Activated CD4-positive, alpha-beta T cell treated with anti-CD3 and anti-CD28 coated beads, Interleukin-2, amount 10 ng/mL, durations not matched to agents 24 days and 14 days (primary cell): ENCODE results near the gene STXBP5L. TPM values are rescaled to one million over a fixed set of nuclear protein-coding genes. Genes with fewer than 3 reads are reported as not detected.
"Not testable (repeated sequence)": the region's sequence is repeated elsewhere in the genome, so short reads cannot be mapped to it uniquely, and the experiment has no call there.

Source experiments
- DNase-seq: peaks from one replicate; pipeline ENCODE4 v3.0.0; 2022
- H3K27ac Mint-ChIP-seq: one replicate; pipeline ENCODE4 v1.8.0; 2022; ENCODE audit warnings: mild to moderate bottlenecking, mixed read lengths
- H3K27me3 Mint-ChIP-seq: one replicate; pipeline ENCODE4 v1.8.0; 2022; ENCODE audit warnings: mixed read lengths
- H3K36me3 Mint-ChIP-seq: one replicate; pipeline ENCODE4 v1.8.0; 2022; ENCODE audit warnings: low read depth, mild to moderate bottlenecking, mixed read lengths
- H3K4me1 Mint-ChIP-seq: one replicate; pipeline ENCODE4 v1.8.0; 2021; ENCODE audit warnings: mixed read lengths
- H3K4me3 Mint-ChIP-seq: one replicate; pipeline ENCODE4 v1.8.0; 2022; ENCODE audit warnings: mild to moderate bottlenecking, moderate library complexity, mixed read lengths
- H3K9me3 Mint-ChIP-seq: one replicate; pipeline ENCODE4 v1.8.0; 2021; ENCODE audit warnings: mixed read lengths
- intact Hi-C: fragments of 100-400 bp; cut with micrococcal nuclease; formaldehyde crosslinking; loops from one replicate; pipeline ENCODE4 v1.15.1; 2023
- total RNA-seq: library from RNA; stranded (reverse); gene quantifications from 2 replicates; pipeline ENCODE4 v1.2.3, GENCODE V29; 2022

Gene STXBP5L
- not detected in 2 replicates for total RNA-seq

DNA sequence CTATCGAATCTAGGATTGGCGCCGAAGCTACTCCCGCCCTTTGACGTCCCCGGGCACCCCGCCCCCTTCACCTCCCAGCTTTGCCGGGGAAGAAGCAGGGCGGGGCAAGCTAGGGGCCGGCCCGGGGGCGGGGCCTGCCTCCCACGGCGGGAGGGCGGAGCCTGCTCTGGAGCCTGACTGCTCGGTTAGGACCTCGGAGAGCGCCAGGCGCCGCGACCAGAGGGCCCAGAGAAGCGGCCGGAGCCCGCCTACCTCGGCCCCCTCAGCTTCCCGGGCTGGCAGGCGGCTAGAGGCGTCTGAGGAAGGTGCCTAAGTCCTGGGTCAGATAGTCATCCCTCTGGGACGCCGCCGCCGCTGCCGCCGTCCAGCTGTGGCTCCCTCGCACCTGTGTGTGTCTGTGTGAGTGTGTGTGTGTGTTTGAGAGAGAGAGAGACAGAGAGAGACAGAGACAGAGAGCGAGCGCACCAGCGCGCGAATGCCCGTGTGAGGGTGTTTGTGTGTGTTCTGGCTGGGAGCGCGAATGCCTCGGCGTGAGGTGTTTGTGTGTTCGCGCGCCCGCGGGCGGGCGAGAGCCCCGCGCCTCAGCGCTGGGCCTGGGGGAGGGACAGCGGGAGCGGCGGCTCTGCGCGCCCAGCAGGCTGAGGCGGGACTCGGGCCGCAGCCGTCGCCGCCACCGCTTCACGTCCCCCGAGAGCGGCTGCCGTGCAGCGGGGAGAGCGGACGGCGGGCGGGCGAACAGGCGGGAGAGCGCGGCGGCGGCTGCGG lies at the start of gene STXBP5L:
Gene STXBP5L, plus strand, starts transcription at position 176 of the 765 bp plus-strand sequence. CDS start 1,374 bp downstream, outside the sequence.
- peaks cover 2% of the 10 kb centered on the region for H3K36me3 Mint-ChIP-seq
- peak within 1 kb of the TSS; percentile 86 for H3K4me3 Mint-ChIP-seq
- DNase-seq, result peak; percentile 83
- peaks cover 9% of the 10 kb centered on the region for H3K9me3 Mint-ChIP-seq
- no peak within 1 kb of the TSS for H3K27ac Mint-ChIP-seq
- intact Hi-C loops, result no loop called here
- H3K4me1 Mint-ChIP-seq, result peaks cover 9% of the 10 kb centered on the region
- H3K27me3 Mint-ChIP-seq, result peaks cover 48% of the 10 kb centered on the region

- no peaks in the 10 kb centered on the region for H3K4me1 Mint-ChIP-seq
- no peak overlapping the region for H3K27ac Mint-ChIP-seq
- intact Hi-C loops, result no loop called here
- no peak for DNase-seq
- H3K27me3 Mint-ChIP-seq, result no peaks in the 10 kb centered on the region
- H3K9me3 Mint-ChIP-seq, result no peaks in the 10 kb centered on the region
- no peak overlapping the region for H3K4me3 Mint-ChIP-seq
- no peaks in the 10 kb centered on the region for H3K36me3 Mint-ChIP-seq
Observed at GRCh38 chr3:120858521-120858920, 49.5 kb upstream of the STXBP5L start.

DNA sequence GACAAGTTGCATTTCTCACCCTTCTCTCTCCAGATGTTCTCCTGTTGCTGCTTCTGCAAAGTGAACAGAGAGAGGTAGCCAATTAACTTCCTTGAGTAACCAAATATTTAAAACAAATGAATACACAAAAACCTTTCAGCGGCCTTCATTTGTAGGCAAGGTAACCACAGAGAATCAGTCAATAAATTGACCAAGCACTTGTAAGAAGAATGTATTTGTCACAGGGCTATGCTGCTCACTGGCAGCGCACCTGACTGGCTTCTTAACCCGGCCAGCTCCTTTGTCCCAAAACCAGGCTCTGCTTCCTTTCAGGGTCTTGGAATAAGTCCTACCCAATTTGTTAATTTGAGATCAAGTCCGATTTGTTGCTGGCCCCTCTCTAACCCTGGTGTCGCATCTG lies 43.5 kb upstream of the STXBP5L start:
- H3K27me3 Mint-ChIP-seq, result no peaks in the 10 kb centered on the region
- no peak overlapping the region for H3K4me3 Mint-ChIP-seq
- no peak overlapping the region for H3K27ac Mint-ChIP-seq
- H3K36me3 Mint-ChIP-seq, result no peaks in the 10 kb centered on the region
- no peak for DNase-seq
- intact Hi-C loops, result no loop called here
- no peaks in the 10 kb centered on the region for H3K4me1 Mint-ChIP-seq
- no peaks in the 10 kb centered on the region for H3K9me3 Mint-ChIP-seq

- Mint-ChIP-seq H3K27ac (no peak overlapping the region), H3K4me1 (no peaks in the 10 kb centered on the region), H3K36me3 (no peaks in the 10 kb centered on the region), H3K9me3 (no peaks in the 10 kb centered on the region), H3K4me3 (no peak overlapping the region), H3K27me3 (no peaks in the 10 kb centered on the region)
- intact Hi-C loops, result no loop called here
- no peak for DNase-seq
Observed at GRCh38 chr3:120875507-120875906, 32.5 kb upstream of the STXBP5L start.

GRCh38 chr3:120875989-120876388 lies 32.0 kb upstream of the STXBP5L start:
- no peak overlapping the region for H3K27ac Mint-ChIP-seq
- no peaks in the 10 kb centered on the region for H3K9me3 Mint-ChIP-seq
- no peaks in the 10 kb centered on the region for H3K27me3 Mint-ChIP-seq
- H3K4me3 Mint-ChIP-seq, result no peak overlapping the region
- no peaks in the 10 kb centered on the region for H3K4me1 Mint-ChIP-seq
- intact Hi-C loops, result no loop called here
- no peak for DNase-seq
- no peaks in the 10 kb centered on the region for H3K36me3 Mint-ChIP-seq

- Mint-ChIP-seq H3K36me3 (no peaks in the 10 kb centered on the region), H3K4me1 (no peaks in the 10 kb centered on the region), H3K4me3 (no peak overlapping the region), H3K9me3 (no peaks in the 10 kb centered on the region), H3K27ac (no peak overlapping the region), H3K27me3 (no peaks in the 10 kb centered on the region)
- intact Hi-C loops, result no loop called here
- no peak for DNase-seq
Observed at GRCh38 chr3:120879411-120879810, 28.6 kb upstream of the STXBP5L start.

DNA sequence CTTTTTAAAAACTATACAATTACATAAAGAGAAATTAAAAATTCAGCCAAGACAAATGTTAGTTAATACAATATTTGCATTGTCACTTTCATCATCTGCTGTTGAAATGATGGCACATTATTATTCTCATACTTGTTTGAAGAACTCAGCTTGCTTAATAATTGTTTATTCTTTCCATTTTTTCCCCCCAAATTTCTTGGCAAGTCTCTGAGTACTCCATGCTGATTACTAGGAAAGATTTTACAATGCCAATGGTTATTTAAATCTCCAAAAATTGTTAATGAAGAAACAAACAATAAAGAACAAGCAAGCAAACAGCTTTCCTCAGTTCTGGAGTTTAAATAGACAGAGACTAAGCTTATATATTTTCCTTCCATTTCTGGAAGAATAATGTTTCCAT lies 15.1 kb upstream of the STXBP5L start:
- Mint-ChIP-seq H3K4me3 (no peak overlapping the region), H3K36me3 (no peaks in the 10 kb centered on the region), H3K27ac (no peak overlapping the region), H3K27me3 (peaks cover 5% of the 10 kb centered on the region), H3K4me1 (no peaks in the 10 kb centered on the region), H3K9me3 (no peaks in the 10 kb centered on the region)
- DNase-seq, result no peak
- intact Hi-C loops, result no loop called here

- Mint-ChIP-seq H3K9me3 (no peaks in the 10 kb centered on the region), H3K4me1 (no peaks in the 10 kb centered on the region), H3K36me3 (no peaks in the 10 kb centered on the region), H3K27ac (no peak overlapping the region), H3K4me3 (no peak overlapping the region), H3K27me3 (peaks cover 5% of the 10 kb centered on the region)
- intact Hi-C loops, result no loop called here
- DNase-seq, result no peak
Observed at GRCh38 chr3:120894316-120895057, 13.5 kb upstream of the STXBP5L start.

DNA sequence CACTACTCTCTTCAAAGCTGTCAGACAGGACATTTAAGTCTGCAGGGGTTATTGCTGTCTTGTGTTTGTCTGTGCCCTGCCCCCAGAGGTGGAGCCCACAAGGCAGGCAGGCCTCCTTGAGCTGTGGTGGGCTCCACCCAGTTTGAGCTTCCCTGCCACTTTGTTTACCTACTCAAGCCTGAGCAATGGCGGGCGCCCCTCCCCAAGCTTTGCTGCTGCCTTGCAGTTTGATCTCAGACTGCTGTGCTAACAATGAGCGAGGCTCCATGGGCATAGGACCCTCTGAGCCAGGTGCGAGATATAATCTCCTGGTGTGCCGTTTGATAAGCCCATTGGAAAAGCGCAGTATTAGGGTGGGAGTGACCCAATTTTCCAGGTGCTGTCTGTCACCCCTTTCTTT lies 6.3 kb upstream of the STXBP5L start:
- H3K27me3 Mint-ChIP-seq, H3K27ac Mint-ChIP-seq, H3K4me1 Mint-ChIP-seq, intact Hi-C loops, H3K36me3 Mint-ChIP-seq, H3K9me3 Mint-ChIP-seq, H3K4me3 Mint-ChIP-seq, DNase-seq: not testable (repeated sequence)

GRCh38 chr3:120903221-120903620 lies 4.8 kb upstream of the STXBP5L start:
- H3K27me3 Mint-ChIP-seq, result peaks cover 24% of the 10 kb centered on the region
- intact Hi-C loops, result no loop called here
- H3K9me3 Mint-ChIP-seq, result peaks cover 7% of the 10 kb centered on the region
- H3K27ac Mint-ChIP-seq, result no peak overlapping the region
- no peak overlapping the region for H3K4me3 Mint-ChIP-seq
- peaks cover 5% of the 10 kb centered on the region for H3K4me1 Mint-ChIP-seq
- no peak for DNase-seq
- peaks cover 1% of the 10 kb centered on the region for H3K36me3 Mint-ChIP-seq

DNA sequence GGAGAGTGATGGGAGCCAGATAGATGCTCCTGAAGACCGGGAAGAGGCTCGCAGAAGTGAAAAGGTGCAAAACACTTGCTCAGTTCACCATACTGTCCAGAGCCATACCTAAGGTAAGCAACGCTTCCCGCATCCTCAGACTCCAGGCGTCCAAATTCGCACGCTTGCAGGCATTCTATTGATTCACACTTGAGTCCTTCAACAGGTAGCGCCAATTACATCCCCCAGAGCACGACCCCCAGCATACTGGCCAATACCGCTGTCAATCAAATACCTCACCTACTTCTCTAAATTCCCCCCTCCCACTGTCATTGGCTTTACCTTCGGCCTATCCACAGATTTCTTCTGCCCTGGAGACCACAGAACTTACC lies 361 bp upstream of the STXBP5L start:
- peak overlapping the region; percentile 53 for H3K4me3 Mint-ChIP-seq
- DNase-seq, result no peak
- H3K27me3 Mint-ChIP-seq, result peaks cover 46% of the 10 kb centered on the region
- H3K27ac Mint-ChIP-seq, result no peak overlapping the region
- intact Hi-C loops, result no loop called here
- H3K4me1 Mint-ChIP-seq, result peaks cover 9% of the 10 kb centered on the region
- H3K36me3 Mint-ChIP-seq, result peaks cover 2% of the 10 kb centered on the region
- peaks cover 9% of the 10 kb centered on the region for H3K9me3 Mint-ChIP-seq

DNA sequence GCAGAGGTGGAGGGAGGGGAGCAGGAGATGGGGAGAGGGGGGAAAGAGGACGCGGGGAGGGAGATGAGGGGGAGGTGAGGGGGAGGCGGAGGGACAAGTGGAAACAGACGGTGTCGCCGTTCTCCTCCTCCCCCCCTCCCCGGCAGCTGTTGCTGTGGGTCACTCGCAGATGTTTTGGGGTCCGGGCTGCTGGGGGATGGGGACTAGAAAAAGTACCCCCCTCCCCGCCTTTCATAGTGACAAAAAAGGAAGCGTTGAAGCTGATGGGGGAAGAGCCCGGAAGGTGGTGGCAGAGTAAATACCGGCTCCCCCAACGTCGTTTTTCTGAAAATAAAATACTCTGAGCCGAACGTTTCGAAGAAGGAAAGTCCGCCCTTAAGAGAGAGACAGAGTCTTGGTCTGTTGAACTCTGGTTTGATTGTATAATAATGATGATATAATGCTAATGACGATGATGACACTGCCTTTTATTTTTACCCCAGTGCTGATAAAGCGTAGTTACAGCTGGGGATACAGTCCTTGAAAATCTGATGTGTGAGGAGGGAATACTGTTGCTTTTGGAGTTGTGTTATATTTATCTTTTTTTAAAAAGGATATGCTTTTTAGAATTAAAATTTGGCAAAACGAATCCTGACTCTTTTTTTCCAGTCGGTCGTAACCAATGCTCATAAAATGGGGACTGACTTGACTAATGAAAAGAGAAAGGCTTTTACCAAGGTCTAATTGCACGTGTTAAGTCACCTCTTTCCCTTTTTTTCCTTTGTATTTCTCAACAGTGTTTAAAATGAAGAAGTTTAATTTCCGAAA lies 993 bp downstream of the STXBP5L start:
- peaks cover 9% of the 10 kb centered on the region for H3K9me3 Mint-ChIP-seq
- intact Hi-C loops, result no loop called here
- no peak overlapping the region for H3K27ac Mint-ChIP-seq
- H3K4me3 Mint-ChIP-seq, result peak overlapping the region; percentile 35
- peaks cover 48% of the 10 kb centered on the region for H3K27me3 Mint-ChIP-seq
- peaks cover 9% of the 10 kb centered on the region for H3K4me1 Mint-ChIP-seq
- H3K36me3 Mint-ChIP-seq, result peaks cover 2% of the 10 kb centered on the region
- DNase-seq, result no peak

DNA sequence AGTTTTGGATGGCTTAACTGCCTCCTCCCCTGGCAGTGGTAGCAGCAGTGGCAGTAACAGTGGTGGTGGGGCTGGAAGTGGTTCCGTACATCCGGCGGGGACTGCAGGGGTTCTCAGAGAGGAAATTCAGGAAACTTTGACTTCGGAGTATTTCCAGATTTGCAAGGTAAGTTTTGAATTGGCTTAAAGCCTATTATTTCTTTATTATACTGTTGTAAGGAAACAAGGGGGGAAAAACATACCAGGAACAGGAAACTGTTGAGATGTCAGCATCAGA lies 1.5 kb downstream of the STXBP5L start:
- Mint-ChIP-seq H3K27ac (no peak overlapping the region), H3K4me3 (no peak overlapping the region), H3K9me3 (peaks cover 9% of the 10 kb centered on the region)

DNA sequence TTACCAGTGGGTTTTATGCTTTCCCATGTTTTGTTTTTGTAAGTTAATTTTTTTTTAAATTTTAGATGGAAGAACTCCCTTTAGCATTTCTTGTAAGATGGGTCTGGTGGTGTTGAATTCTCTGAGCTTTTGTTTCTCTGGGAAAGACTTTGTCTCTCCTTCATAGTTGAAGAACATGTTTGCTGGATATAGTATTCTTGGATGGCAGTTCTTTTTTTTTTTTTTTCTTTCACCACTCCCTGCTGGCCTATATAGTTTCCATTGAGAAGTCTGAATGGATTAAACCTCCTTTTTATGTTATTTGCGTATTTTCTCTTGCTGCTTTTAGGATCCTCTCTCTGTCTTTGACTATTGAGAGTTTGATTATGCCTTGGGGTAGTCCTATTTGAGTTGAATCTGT lies 18.1 kb downstream of the STXBP5L start:
- no peak for DNase-seq
- no peak overlapping the region for H3K27ac Mint-ChIP-seq
- H3K27me3 Mint-ChIP-seq, result no peaks in the 10 kb centered on the region
- H3K4me1 Mint-ChIP-seq, result no peaks in the 10 kb centered on the region
- H3K4me3 Mint-ChIP-seq, result no peak overlapping the region
- H3K9me3 Mint-ChIP-seq, result peaks cover 5% of the 10 kb centered on the region
- intact Hi-C loops, result no loop called here
- H3K36me3 Mint-ChIP-seq, result no peaks in the 10 kb centered on the region

More for the DNA sequence above, 1.5 kb downstream of the STXBP5L start:
- intact Hi-C loops, result no loop called here
- H3K27me3 Mint-ChIP-seq, result peaks cover 51% of the 10 kb centered on the region
- H3K4me1 Mint-ChIP-seq, result peaks cover 9% of the 10 kb centered on the region
- peaks cover 2% of the 10 kb centered on the region for H3K36me3 Mint-ChIP-seq
- no peak for DNase-seq
